ENCODE measurements around the gene CACNA1G.
A peak's percentile ranks its signal among the peaks of the same experiment; 100 is the strongest.

Gene CACNA1G

DNA sequence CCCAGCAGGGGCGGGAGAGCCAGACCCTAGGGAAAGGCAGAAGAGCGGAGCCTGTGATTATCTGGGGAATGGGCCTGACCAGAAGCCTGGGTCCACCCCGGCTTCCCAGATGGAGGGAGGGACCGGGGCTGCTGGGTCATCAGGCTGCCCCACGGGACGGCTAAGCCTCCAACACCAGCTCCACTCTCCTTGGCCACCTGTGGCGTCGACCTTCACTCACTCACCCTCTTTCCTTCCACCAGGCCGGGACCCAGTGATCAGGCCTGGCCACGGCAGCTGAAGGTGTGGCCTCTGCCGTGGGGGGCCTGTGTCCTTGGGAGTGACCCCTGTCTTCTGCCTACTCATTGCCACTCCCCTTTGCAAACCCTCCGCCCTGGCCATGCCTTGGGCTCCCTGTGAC lies 51.8 kb downstream of the CACNA1G start:
- TF ChIP-seq CTCF (IDR thresholded peaks at IDR 0.05) (no peak), ZFX (IDR thresholded peaks at IDR 0.05; ENCODE audit: borderline replicate concordance) (no peak)
- H3K27ac ChIP-seq, result no peak overlapping the region

- H3K27ac ChIP-seq, result no peak overlapping the region
- TF ChIP-seq CTCF (IDR thresholded peaks at IDR 0.05) (peak; percentile 25; the same call in 1 of the 2 replicates), ZFX (IDR thresholded peaks at IDR 0.05; ENCODE audit: borderline replicate concordance) (no peak)
These were observed 52.8 kb downstream of the CACNA1G start for GRCh38 chr17:50613007-50613992.

DNA sequence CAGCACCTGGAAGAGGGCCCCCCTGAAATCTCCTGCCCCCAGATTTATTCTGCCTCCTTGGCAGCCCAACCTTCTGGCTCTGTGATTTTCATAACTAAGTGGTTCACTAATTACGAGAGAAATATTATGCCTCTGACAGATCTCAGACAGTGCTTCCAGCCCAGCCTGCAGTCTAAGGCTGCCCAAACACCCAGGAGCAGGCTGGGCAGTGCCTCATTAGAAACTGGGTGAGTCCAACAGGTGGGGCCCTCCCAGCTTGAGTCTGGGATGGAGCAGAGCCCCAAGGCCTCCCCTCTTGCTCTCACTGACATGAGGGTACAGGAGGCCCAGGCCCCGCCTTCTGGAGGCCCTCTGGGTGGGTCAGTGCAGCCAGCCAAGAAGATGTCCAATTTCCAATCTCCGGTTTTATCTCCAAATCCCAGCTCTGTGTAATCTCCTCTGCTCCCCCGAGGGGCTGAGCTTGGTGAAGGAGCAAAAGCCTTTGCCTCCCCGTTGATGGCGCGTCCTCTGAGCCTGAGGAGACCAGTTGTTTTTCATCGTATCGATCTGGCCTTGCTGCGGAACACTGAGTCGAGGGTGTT lies 54.0 kb downstream of the CACNA1G start:
- no peak overlapping the region for H3K27ac ChIP-seq
- TF ChIP-seq CTCF (IDR thresholded peaks at IDR 0.05), result no peak
- no peak for TF ChIP-seq ZFX (IDR thresholded peaks at IDR 0.05; ENCODE audit: borderline replicate concordance)

DNA sequence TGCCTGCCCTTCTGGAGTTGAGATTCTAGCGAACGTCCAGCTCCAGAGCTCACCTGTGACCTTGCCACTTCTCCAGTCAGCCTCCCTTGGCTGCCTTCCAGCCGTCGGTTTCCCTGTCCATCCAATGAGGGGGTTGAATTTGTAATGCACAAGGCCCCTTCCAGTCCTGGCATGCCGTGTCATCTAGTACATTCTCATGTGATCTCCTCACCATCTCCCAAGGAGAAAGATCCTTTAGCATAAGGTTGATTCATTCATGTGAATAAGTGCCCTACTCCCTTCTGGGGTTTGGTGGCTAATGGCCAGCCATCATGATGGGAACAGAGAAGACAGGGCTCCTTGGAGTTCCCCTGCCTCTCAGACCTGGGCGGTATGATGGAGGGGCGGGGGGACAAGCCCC lies 55.3 kb downstream of the CACNA1G start:
- H3K27ac ChIP-seq, result no peak overlapping the region
- TF ChIP-seq CTCF (IDR thresholded peaks at IDR 0.05) (no peak), ZFX (IDR thresholded peaks at IDR 0.05; ENCODE audit: borderline replicate concordance) (no peak)

GRCh38 chr17:50618300-50618699 lies 57.8 kb downstream of the CACNA1G start:
- no peak for TF ChIP-seq CTCF (IDR thresholded peaks at IDR 0.05)
- no peak for TF ChIP-seq ZFX (IDR thresholded peaks at IDR 0.05; ENCODE audit: borderline replicate concordance)
- no peak overlapping the region for H3K27ac ChIP-seq

DNA sequence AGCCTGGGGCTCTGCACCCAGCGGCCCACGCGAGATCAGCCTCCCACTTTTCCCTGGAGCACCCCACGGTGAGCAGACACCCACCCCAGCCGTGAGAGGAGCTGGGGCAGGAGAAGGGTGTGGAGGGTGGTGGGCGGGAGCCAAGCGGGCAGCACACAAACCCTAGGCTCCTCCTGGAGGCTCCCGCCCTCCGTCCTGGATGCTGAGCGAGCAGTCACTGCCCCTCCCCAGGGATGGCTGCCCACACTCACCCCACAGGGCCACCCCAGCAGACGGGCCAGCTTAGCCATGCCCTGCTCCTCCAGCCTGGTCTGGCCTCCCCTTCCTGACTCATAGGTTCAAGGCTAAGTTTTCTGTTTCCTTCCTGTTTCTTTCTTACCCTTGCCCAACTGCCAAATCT lies 58.4 kb downstream of the CACNA1G start:
- TF ChIP-seq ZFX (IDR thresholded peaks at IDR 0.05; ENCODE audit: borderline replicate concordance) (no peak), CTCF (IDR thresholded peaks at IDR 0.05) (no peak)
- no peak overlapping the region for H3K27ac ChIP-seq

- H3K27ac ChIP-seq, result no peak overlapping the region
- TF ChIP-seq CTCF (IDR thresholded peaks at IDR 0.05) (no peak), ZFX (IDR thresholded peaks at IDR 0.05; ENCODE audit: borderline replicate concordance) (no peak)
These were observed 59.0 kb downstream of the CACNA1G start for GRCh38 chr17:50619489-50619888.

Data from 22Rv1 (cell line).